ENCODE measurements around the gene ADK.

Gene ADK

GRCh38 chr10:74582566-74582965 lies 431.5 kb downstream of the ADK start:
- Histone ChIP-seq H3F3A (ENCODE audit: low read depth) (peaks cover 6% of the 10 kb centered on the region), H3K27me3 (ENCODE audit: insufficient read depth, low read length, poor library complexity, severe bottlenecking) (no peaks in the 10 kb centered on the region), H3K9me3 (ENCODE audit: insufficient read depth, low read depth, low read length) (0 out of 2 replicates have a peak, but pooled peaks cover 3% of the 10 kb centered on the region), H3K4me1 (ENCODE audit: insufficient read depth, low read length, poor library complexity, severe bottlenecking) (peaks cover 27% of the 10 kb centered on the region), H2AFZ (ENCODE audit: low read length) (no peak overlapping the region), H3K9me2 (replicated peaks; ENCODE audit: low read depth, low read length) (no peaks in the 10 kb centered on the region), H4K20me1 (ENCODE audit: insufficient read depth, low read length, poor library complexity, severe bottlenecking) (no peaks in the 10 kb centered on the region), H3K79me2 (ENCODE audit: insufficient read depth, low read length) (no peaks in the 10 kb centered on the region), H3K4me2 (ENCODE audit: low read depth, low read length, poor library complexity, severe bottlenecking) (no peak overlapping the region), H3K9ac (ENCODE audit: low read depth, low read length, poor library complexity, severe bottlenecking) (no peak overlapping the region), H3K4me3 (ENCODE audit: low read length, poor library complexity, severe bottlenecking) (no peak overlapping the region), H3K36me3 (ENCODE audit: insufficient read depth, low read length) (no peaks in the 10 kb centered on the region)
- TF ChIP-seq CTCF (conservative IDR thresholded peaks at IDR 0.05; ENCODE audit: low read length) = no peak
- no peak for TF ChIP-seq EZH2phosphoT487 (IDR thresholded peaks at IDR 0.05; ENCODE audit: borderline replicate concordance)

GRCh38 chr10:74585231-74586087 lies 434.4 kb downstream of the ADK start:
- Histone ChIP-seq H2AFZ (ENCODE audit: low read length) (peak overlapping the region; percentile 34; the same call in 1 of the 2 replicates), H4K20me1 (ENCODE audit: insufficient read depth, low read length, poor library complexity, severe bottlenecking) (no peaks in the 10 kb centered on the region), H3K9ac (ENCODE audit: low read depth, low read length, poor library complexity, severe bottlenecking) (peak overlapping the region; percentile 64), H3K9me3 (ENCODE audit: insufficient read depth, low read depth, low read length) (0 out of 2 replicates have a peak, but pooled peaks cover 3% of the 10 kb centered on the region), H3K4me3 (ENCODE audit: low read length, poor library complexity, severe bottlenecking) (peak overlapping the region; percentile 71), H3K36me3 (ENCODE audit: insufficient read depth, low read length) (no peaks in the 10 kb centered on the region), H3F3A (ENCODE audit: low read depth) (peaks cover 6% of the 10 kb centered on the region), H3K27me3 (ENCODE audit: insufficient read depth, low read length, poor library complexity, severe bottlenecking) (no peaks in the 10 kb centered on the region), H3K4me2 (ENCODE audit: low read depth, low read length, poor library complexity, severe bottlenecking) (peak overlapping the region; percentile 94), H3K9me2 (replicated peaks; ENCODE audit: low read depth, low read length) (no peaks in the 10 kb centered on the region), H3K79me2 (ENCODE audit: insufficient read depth, low read length) (no peaks in the 10 kb centered on the region), H3K4me1 (ENCODE audit: insufficient read depth, low read length, poor library complexity, severe bottlenecking) (peaks cover 55% of the 10 kb centered on the region)
- no peak for TF ChIP-seq CTCF (conservative IDR thresholded peaks at IDR 0.05; ENCODE audit: low read length)
- TF ChIP-seq EZH2phosphoT487 (IDR thresholded peaks at IDR 0.05; ENCODE audit: borderline replicate concordance) = no peak

- Histone ChIP-seq H3K79me2 (ENCODE audit: insufficient read depth, low read length) (no peaks in the 10 kb centered on the region), H3K4me2 (ENCODE audit: low read depth, low read length, poor library complexity, severe bottlenecking) (peak overlapping the region; percentile 94), H3K27me3 (ENCODE audit: insufficient read depth, low read length, poor library complexity, severe bottlenecking) (no peaks in the 10 kb centered on the region), H3K4me3 (ENCODE audit: low read length, poor library complexity, severe bottlenecking) (peak overlapping the region; percentile 71), H4K20me1 (ENCODE audit: insufficient read depth, low read length, poor library complexity, severe bottlenecking) (no peaks in the 10 kb centered on the region), H3K4me1 (ENCODE audit: insufficient read depth, low read length, poor library complexity, severe bottlenecking) (peaks cover 61% of the 10 kb centered on the region), H3K9me2 (replicated peaks; ENCODE audit: low read depth, low read length) (no peaks in the 10 kb centered on the region), H3K9ac (ENCODE audit: low read depth, low read length, poor library complexity, severe bottlenecking) (peak overlapping the region; percentile 64), H3K36me3 (ENCODE audit: insufficient read depth, low read length) (no peaks in the 10 kb centered on the region), H3F3A (ENCODE audit: low read depth) (peaks cover 6% of the 10 kb centered on the region), H2AFZ (ENCODE audit: low read length) (0 out of 2 replicates have a peak overlapping the region, but pooled peaks have one; percentile 34), H3K9me3 (ENCODE audit: insufficient read depth, low read depth, low read length) (no peaks in the 10 kb centered on the region)
- no peak for TF ChIP-seq EZH2phosphoT487 (IDR thresholded peaks at IDR 0.05; ENCODE audit: borderline replicate concordance)
- TF ChIP-seq CTCF (conservative IDR thresholded peaks at IDR 0.05; ENCODE audit: low read length) = no peak
These were observed 435.1 kb downstream of the ADK start for GRCh38 chr10:74586088-74586585.

Data from Loucy (cell line).